GM12878 (cell line): ENCODE data around the gene UGGT2. TPM values are rescaled to one million over a fixed set of nuclear protein-coding genes. Genes with fewer than 3 reads are reported as not detected.

Experiments used
- ATAC-seq: fragments of 200-7000 bp; cut with Tn5 transposase; 3 replicates; pipeline ENCODE4 v1.9.1; 2020; ENCODE audit warnings: mild to moderate bottlenecking, moderate library complexity
- BruUV-seq: library from RNA; stranded (reverse); fragments of 400-500 nt; replicated peaks from 2 replicates; lab custom pipeline; 2021; lab: Mats Ljungman, UMichigan
- CTCF ChIA-PET: fragments of 300-600 bp; sonication (Branson Sonifier 250); formaldehyde crosslinking; extraction: SDS; loops from one replicate; lab custom pipeline; 2021; ENCODE audit warnings: inconsistent platforms; lab: Yijun Ruan, JAX
- POLR2A ChIA-PET: fragments of 350-600 bp; formaldehyde crosslinking; extraction: SDS; loops from one replicate; lab custom pipeline; 2021; ENCODE audit warnings: inconsistent platforms; lab: Charles Lee
- RAD21 ChIA-PET: fragments of 300-600 bp; sonication (Branson Sonifier 250); formaldehyde crosslinking; loops from one replicate; lab custom pipeline; 2023; ENCODE audit warnings: antibody characterized with exemption; ENCODE audit not compliant: unreplicated experiment; lab: Charles Lee
- SMC1A ChIA-PET: fragments of 300-600 bp; sonication (Branson Sonifier 250); formaldehyde crosslinking; loops from one replicate; lab custom pipeline; 2023; ENCODE audit not compliant: unreplicated experiment, uncharacterized antibody; lab: Charles Lee
- DNase-seq: peaks from one replicate; pipeline ENCODE4 v3.0.0-alpha.2; 2011; ENCODE audit warnings: low read depth, low spot score
- FAIRE-seq: peaks from 3 replicates; lab custom pipeline; 2011; peaks lifted over from hg19 to GRCh38; lab: Jason Lieb, UNC
- H2AFZ ChIP-seq: 2 replicates; pipeline ENCODE4 v1.6.0; 2011; ENCODE audit warnings: low read depth, low read length, control low read depth; ENCODE audit not compliant: control insufficient read depth
- H3K27ac ChIP-seq: 2 replicates; pipeline ENCODE4 v1.5.1; 2011; ENCODE audit warnings: control low read depth; ENCODE audit not compliant: control insufficient read depth, insufficient read depth
- H3K27me3 ChIP-seq, 2 experiments: replicated peaks in 1 of 2; 2 replicates each; pipeline versions ENCODE4 v1.6.0 to v1.6.1; 2011; ENCODE audit warnings: low read length in 1 of 2; ENCODE audit not compliant: control insufficient read depth in 2 of 2, insufficient read depth in 2 of 2
- H3K36me3 ChIP-seq, 2 experiments: 2 replicates each; pipeline ENCODE4 v1.5.1; 2011; ENCODE audit warnings: low read length in 1 of 2; ENCODE audit not compliant: control insufficient read depth in 2 of 2, insufficient read depth in 2 of 2
- H3K4me1 ChIP-seq: 2 replicates; pipeline ENCODE4 v1.6.1; 2011; ENCODE audit warnings: mild to moderate bottlenecking, low read length, moderate library complexity, mixed read lengths; ENCODE audit not compliant: control insufficient read depth, insufficient read depth
- H3K4me2 ChIP-seq: 2 replicates; pipeline ENCODE4 v1.6.0; 2011; ENCODE audit warnings: control low read depth; ENCODE audit not compliant: control insufficient read depth, insufficient read depth
- H3K4me3 ChIP-seq: fragments of 200-600 bp; sonication (generic); 2 replicates; pipeline ENCODE4 v1.5.1; 2016
- H3K79me2 ChIP-seq: 2 replicates; pipeline ENCODE4 v1.6.0; 2011; ENCODE audit warnings: low read length; ENCODE audit not compliant: control insufficient read depth, insufficient read depth
- H3K9ac ChIP-seq: 2 replicates; pipeline ENCODE4 v1.8.0; 2011; ENCODE audit warnings: low read length, control low read depth, mixed read lengths; ENCODE audit not compliant: control insufficient read depth, insufficient read depth
- H3K9me3 ChIP-seq: replicated peaks from 3 replicates; pipeline ENCODE4 v1.5.1; 2011; ENCODE audit warnings: mild to moderate bottlenecking, low read length; ENCODE audit not compliant: control insufficient read depth, insufficient read depth
- H4K20me1 ChIP-seq: 2 replicates; pipeline ENCODE4 v1.6.0; 2011; ENCODE audit not compliant: control insufficient read depth, insufficient read depth
- EZH2 ChIP-seq: IDR thresholded peaks from 2 replicates; pipeline ENCODE4 v1.6.1; 2012; ENCODE audit warnings: low read depth, mild to moderate bottlenecking, control low read depth, inconsistent platforms, low read length, borderline replicate concordance; ENCODE audit not compliant: control insufficient read depth
- MEF2B ChIP-seq: fragments of 450-650 bp; IDR thresholded peaks from 2 replicates; pipeline ENCODE4 v1.6.1; 2018; ENCODE audit warnings: mild to moderate bottlenecking, moderate library complexity; ENCODE audit not compliant: partially characterized antibody, poor library complexity, severe bottlenecking
- SREBF1 ChIP-seq: IDR thresholded peaks from 2 replicates; pipeline ENCODE4 v1.6.1; 2012; ENCODE audit warnings: mild to moderate bottlenecking, low read length
- ZZZ3 ChIP-seq: IDR thresholded peaks from 2 replicates; pipeline ENCODE4 v1.6.1; 2011; ENCODE audit warnings: low read depth; ENCODE audit not compliant: control insufficient read depth, insufficient read length
- WGBS: methylation state at CpG from one replicate; pipeline ENCODE4 v1.1.6; 2016; ENCODE audit warnings: low lambda C conversion rate; ENCODE audit not compliant: insufficient replicate concordance, insufficient coverage; ENCODE audit errors: missing lambda C conversion rate; 5-methylcytosine and 5-hydroxymethylcytosine counted together
- in situ Hi-C: fragments of 300-500 bp; cut with MboI; formaldehyde crosslinking; loops from 9 replicates; pipeline ENCODE4 v1.14.3; 2018; ENCODE audit warnings: mixed read lengths
- intact Hi-C: fragments of 100-400 bp; cut with micrococcal nuclease; formaldehyde crosslinking; loops from one replicate; pipeline ENCODE4 v1.14.2; 2022; ENCODE audit not compliant: unreplicated experiment
- polyA plus RNA-seq, 11 experiments: library from polyadenylated mRNA; depleted of rRNA in 4 of 11; unstranded in 6 of 11; stranded (reverse) in 5 of 11; fragments of >200 nt; fragmentation: Nextera tagmentation in 4 of 11; fragmentation: Illumina TruSeq in 1 of 11; extraction: Ambion mirVana in 4 of 11; extraction: Trizol in 1 of 11; gene quantifications; 1 replicate in 1 of 11; 2 replicates in 10 of 11; pipeline versions ENCODE4 v1.2.1 to v1.2.3, GENCODE V29; 2011 to 2016; ENCODE audit warnings: inconsistent platforms in 2 of 11, missing spikeins in 2 of 11, low read depth in 1 of 11
- total RNA-seq, 4 experiments: library from RNA; depleted of rRNA in 3 of 4; stranded (reverse); fragments of >200 nt in 3 of 4; fragmentation: Illumina TruSeq in 1 of 4; extraction: Trizol in 1 of 4; gene quantifications; 2 replicates each; pipeline versions ENCODE4 v1.2.1 to v1.2.3, GENCODE V29; 2013 to 2021

Gene UGGT2
- total and polyA plus RNA-seq, 10 of the 15 experiments (the other 5 are each of a cell fraction or from before 2014, with no cell fraction given), result 4.9 to 29.0 (median 17.3) TPM

- no peak for DNase-seq
- intact Hi-C loops (no loop called here), in situ Hi-C loops (no loop called here)
- TF ChIP-seq SREBF1 (no peak), EZH2 (0 out of 2 replicates have a peak, but pooled peaks have one; percentile 14), ZZZ3 (no peak)
- POLR2A ChIA-PET, result no interaction called here
- Histone ChIP-seq H3K9me3 (no peaks in the 10 kb centered on the region), H3K27me3 (peaks cover 13 to 30% of the 10 kb centered on the region in 2 experiments), H3K4me2 (peak within 1 kb of the TSS; percentile 79), H3K4me3 (peak within 1 kb of the TSS; percentile 45; the same call in 1 of the 2 replicates), H2AFZ (no peak within 1 kb of the TSS), H3K9ac (no peak within 1 kb of the TSS), H3K27ac (no peak within 1 kb of the TSS), H3K4me1 (no peaks in the 10 kb centered on the region), H3K36me3 (no peaks in the 10 kb centered on the region), H4K20me1 (no peaks in the 10 kb centered on the region), H3K79me2 (no peaks in the 10 kb centered on the region)
- WGBS, result 1% methylated on average over 35 of the region's 35 CpGs
- RAD21 ChIA-PET, result no interaction called here
- peak; percentile 36 for ATAC-seq
- CTCF ChIA-PET, result no interaction called here
- no peak for FAIRE-seq
- SMC1A ChIA-PET, result no interaction called here
- BruUV-seq, result no TSS peak
These were observed 36.6 kb upstream of the UGGT2 start, which contains the start of gene HS6ST3 for GRCh38 chr13:96089749-96090239. Gene HS6ST3, plus strand, starts transcription at chr13:96090107.

- Histone ChIP-seq H3K4me1 (no peaks in the 10 kb centered on the region), H3K79me2 (no peaks in the 10 kb centered on the region), H2AFZ (no peak overlapping the region), H3K9ac (no peak overlapping the region), H3K27ac (no peak overlapping the region), H3K4me2 (no peak overlapping the region), H3K36me3 (no peaks in the 10 kb centered on the region), H4K20me1 (no peaks in the 10 kb centered on the region), H3K27me3 (peaks cover 13 to 27% of the 10 kb centered on the region in 2 experiments), H3K4me3 (no peak overlapping the region), H3K9me3 (no peaks in the 10 kb centered on the region)
- ATAC-seq (no peak), FAIRE-seq (no peak), DNase-seq (no peak)
- WGBS, result 22% methylated on average over 4 of the region's 4 CpGs
- CTCF ChIA-PET, result no interaction called here
- no TSS peak for BruUV-seq
- POLR2A ChIA-PET, result no interaction called here
- intact Hi-C loops (no loop called here), in situ Hi-C loops (no loop called here)
- SMC1A ChIA-PET, result interaction anchor here (0.8 kb wide), 1 partner anchor 14 kb away, joined by 3 read pairs; no protein-coding TSS in a partner anchor
- RAD21 ChIA-PET, result no interaction called here
- no peak for TF ChIP-seq MEF2B
These were observed 35.9 kb upstream of the UGGT2 start for GRCh38 chr13:96089139-96089538.
